GM21367 (cell line): ENCODE measurements around the gene MAPKAPK5.
"Not testable (repeated sequence)": the region's sequence is repeated elsewhere in the genome, so short reads cannot be mapped to it uniquely, and the experiment has no call there.

Source experiments
- ATAC-seq: cut with Tn5 transposase; IDR thresholded peaks from one replicate; pipeline ENCODE4 v1.9.1; 2021; ENCODE audit not compliant: unreplicated experiment

MAPKAPK5 gene

GRCh38 chr12:111873113-111873512 lies 31.1 kb downstream of the MAPKAPK5 start:
- ATAC-seq = no peak

GRCh38 chr12:111881716-111882115 lies 39.7 kb downstream of the MAPKAPK5 start:
- no peak for ATAC-seq

- no peak for ATAC-seq
Measured at GRCh38 chr12:111886662-111887545, 44.9 kb downstream of the MAPKAPK5 start.

- ATAC-seq = no peak
Measured at GRCh38 chr12:111887926-111888745, 46.1 kb downstream of the MAPKAPK5 start.

GRCh38 chr12:111893287-111893686 lies 51.3 kb downstream of the MAPKAPK5 start:
- ATAC-seq = no peak

- no peak for ATAC-seq
Measured at GRCh38 chr12:111894556-111894955, 52.5 kb downstream of the MAPKAPK5 start.

- ATAC-seq = no peak
Measured at GRCh38 chr12:111901182-111901581, 59.2 kb downstream of the MAPKAPK5 start.

GRCh38 chr12:111904446-111904975 lies 62.5 kb downstream of the MAPKAPK5 start:
- ATAC-seq = no peak

GRCh38 chr12:111905502-111905901 lies 63.5 kb downstream of the MAPKAPK5 start:
- ATAC-seq = no peak

- no peak for ATAC-seq
Measured at GRCh38 chr12:111907740-111908139, 65.7 kb downstream of the MAPKAPK5 start.

- ATAC-seq = no peak
Measured at GRCh38 chr12:111925171-111925570, 83.1 kb downstream of the MAPKAPK5 start.

- no peak for ATAC-seq
Measured at GRCh38 chr12:111926631-111927030, 84.6 kb downstream of the MAPKAPK5 start.

- ATAC-seq = no peak
Measured at GRCh38 chr12:111927346-111927745, 85.3 kb downstream of the MAPKAPK5 start.

GRCh38 chr12:111932241-111932640 lies 90.2 kb downstream of the MAPKAPK5 start:
- ATAC-seq = no peak

GRCh38 chr12:111936869-111937268 lies 94.8 kb downstream of the MAPKAPK5 start:
- no peak for ATAC-seq

- no peak for ATAC-seq
Measured at GRCh38 chr12:111937429-111937828, 95.4 kb downstream of the MAPKAPK5 start.

- ATAC-seq = no peak
Measured at GRCh38 chr12:111942557-111942956, 100.5 kb downstream of the MAPKAPK5 start.

GRCh38 chr12:111943929-111944328 lies 101.9 kb downstream of the MAPKAPK5 start:
- no peak for ATAC-seq

- ATAC-seq = not testable (repeated sequence)
Measured at GRCh38 chr12:111950961-111951676, 109.1 kb downstream of the MAPKAPK5 start.
